Lung (tissue), 12 donors: ENCODE results near the gene AHCYL2. TPM values are rescaled to one million over a fixed set of nuclear protein-coding genes. Genes with fewer than 3 reads are reported as not detected.

Experiments
- ATAC-seq: fragments of 200-7000 bp; cut with Tn5 transposase; one replicate; pipeline ENCODE4 v1.9.1; 2020; ENCODE audit warnings: moderate number of reproducible peaks; ENCODE audit not compliant: insufficient read depth, low FRiP score
- DNase-seq, 3 donors: peaks; one replicate each; pipeline ENCODE4 v3.0.0-alpha.2; 2013 to 2017
- H3K27ac ChIP-seq, 2 donors: one replicate each; pipeline ENCODE4 v1.5.1; 2013; ENCODE audit warnings: mild to moderate bottlenecking in 2 of 2, moderate library complexity in 2 of 2, control low read depth in 1 of 2, inconsistent platforms in 1 of 2, low read depth in 1 of 2, low read length in 1 of 2
- H3K27me3 ChIP-seq, 3 donors: one replicate each; pipeline ENCODE4 v1.5.1; 2013; ENCODE audit warnings: low read length in 2 of 3; ENCODE audit not compliant: control insufficient read depth in 3 of 3, insufficient read depth in 3 of 3
- H3K36me3 ChIP-seq, 4 donors: one replicate each; pipeline ENCODE4 v1.5.1; 2013; ENCODE audit warnings: low read length in 4 of 4, mild to moderate bottlenecking in 1 of 4, moderate library complexity in 1 of 4; ENCODE audit not compliant: control insufficient read depth in 4 of 4, insufficient read depth in 4 of 4
- H3K4me1 ChIP-seq, 5 donors: one replicate each; pipeline ENCODE4 v1.5.1; 2013; ENCODE audit warnings: low read length in 5 of 5, mild to moderate bottlenecking in 2 of 5, moderate library complexity in 1 of 5; ENCODE audit not compliant: control insufficient read depth in 5 of 5, insufficient read depth in 5 of 5
- H3K4me3 ChIP-seq: one replicate; pipeline ENCODE4 v1.5.1; 2013; ENCODE audit warnings: mild to moderate bottlenecking, control low read depth, moderate library complexity
- H3K9ac ChIP-seq, 2 donors: one replicate each; pipeline ENCODE4 v1.5.1; 2013; ENCODE audit warnings: low read length in 2 of 2, control low read depth in 1 of 2; ENCODE audit not compliant: insufficient read depth in 1 of 2
- H3K9me3 ChIP-seq, 4 donors: one replicate each; pipeline ENCODE4 v1.5.1; 2013; ENCODE audit warnings: low read length in 3 of 4, mild to moderate bottlenecking in 1 of 4, moderate library complexity in 1 of 4; ENCODE audit not compliant: control insufficient read depth in 4 of 4, insufficient read depth in 3 of 4
- whole genome bisulfite sequencing, 2 donors: extraction: QIAGEN DNeasy Blood & Tissue Kit; methylation state at CpG; one replicate each; pipeline ENCODE4 v1.1.7; 2013; 5-methylcytosine and 5-hydroxymethylcytosine counted together
- polyA plus RNA-seq, 2 donors: library from polyadenylated mRNA; stranded (reverse); fragments of 200-250 nt; gene quantifications; one replicate each; pipeline ENCODE4 v1.2.1, GENCODE V29; 2013
- total RNA-seq, 2 donors: library from RNA; depleted of rRNA in 1 of 2; stranded (reverse); fragments of >200 nt in 1 of 2; gene quantifications; one replicate each; pipeline ENCODE4 v1.2.1, GENCODE V29; 2014 to 2021
- TF ChIP-seq, protein P1 (sequence below): IDR thresholded peaks from 2 replicates; pipeline ENCODE4 v1.5.1; 2012; ENCODE audit warnings: mild to moderate bottlenecking; ENCODE audit errors: control extremely low read depth, extremely low read depth
- donor health status: control.
- donor health status: control.
- donor health status: Bipolar disorder and iron deficiency.
- donor health status: healthy.
- donor health status: DM: yes; HTN: yes; CAD: no.

AHCYL2 gene
- total and polyA plus RNA-seq, 4 donors, result 16.3 to 172 (median 93.8) TPM

DNA sequence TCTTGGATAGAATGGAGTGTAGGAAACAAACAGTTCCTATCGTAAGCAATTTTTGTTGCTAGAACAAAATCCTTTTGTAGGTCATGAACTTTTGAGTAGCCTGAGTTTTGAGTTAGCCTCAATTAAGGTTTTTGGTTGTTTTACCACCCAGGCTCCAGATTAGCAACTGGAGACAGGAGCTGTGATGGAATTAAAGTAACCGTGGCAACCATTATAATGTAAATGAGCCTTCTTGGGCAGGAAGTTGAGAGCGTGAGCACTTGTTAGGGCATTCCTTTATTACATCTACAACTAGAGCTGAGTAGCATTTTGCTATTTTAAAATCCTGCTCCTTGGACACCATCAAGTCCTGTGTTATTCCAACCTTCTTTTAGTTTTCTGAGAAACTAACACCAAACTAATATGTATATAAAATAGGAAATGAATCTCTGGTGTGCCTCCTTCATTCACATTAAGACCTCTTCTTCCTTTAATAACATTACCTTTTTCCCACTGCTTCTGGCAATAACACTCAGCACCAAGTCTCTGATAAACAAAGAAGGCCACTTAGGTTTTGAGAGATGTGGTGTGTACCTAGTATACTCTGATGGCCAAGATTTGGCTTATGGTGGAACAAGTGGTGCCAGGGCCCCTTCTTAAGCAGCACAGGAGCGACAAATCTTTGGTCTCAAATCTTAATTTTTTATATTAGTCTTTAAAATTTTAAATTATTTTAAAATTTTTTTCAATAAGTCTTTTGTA, 34.0 kb downstream of the AHCYL2 start:
- 77 to 82% methylated on average over 4 of the region's 4 CpGs for WGBS, 2 donors
- Histone ChIP-seq H3K4me1 (peaks cover 0 to 3% (median 0%) of the 10 kb centered on the region in 5 donors), H3K9ac (no peak overlapping the region), H3K4me3 (no peak overlapping the region), H3K27me3 (no peaks in the 10 kb centered on the region), H3K36me3 (no peaks in the 10 kb centered on the region), H3K27ac (no peak overlapping the region), H3K9me3 (no peaks in the 10 kb centered on the region)
- DNase-seq, result no peak
- no peak for ATAC-seq
- TF ChIP-seq, protein P1, sequence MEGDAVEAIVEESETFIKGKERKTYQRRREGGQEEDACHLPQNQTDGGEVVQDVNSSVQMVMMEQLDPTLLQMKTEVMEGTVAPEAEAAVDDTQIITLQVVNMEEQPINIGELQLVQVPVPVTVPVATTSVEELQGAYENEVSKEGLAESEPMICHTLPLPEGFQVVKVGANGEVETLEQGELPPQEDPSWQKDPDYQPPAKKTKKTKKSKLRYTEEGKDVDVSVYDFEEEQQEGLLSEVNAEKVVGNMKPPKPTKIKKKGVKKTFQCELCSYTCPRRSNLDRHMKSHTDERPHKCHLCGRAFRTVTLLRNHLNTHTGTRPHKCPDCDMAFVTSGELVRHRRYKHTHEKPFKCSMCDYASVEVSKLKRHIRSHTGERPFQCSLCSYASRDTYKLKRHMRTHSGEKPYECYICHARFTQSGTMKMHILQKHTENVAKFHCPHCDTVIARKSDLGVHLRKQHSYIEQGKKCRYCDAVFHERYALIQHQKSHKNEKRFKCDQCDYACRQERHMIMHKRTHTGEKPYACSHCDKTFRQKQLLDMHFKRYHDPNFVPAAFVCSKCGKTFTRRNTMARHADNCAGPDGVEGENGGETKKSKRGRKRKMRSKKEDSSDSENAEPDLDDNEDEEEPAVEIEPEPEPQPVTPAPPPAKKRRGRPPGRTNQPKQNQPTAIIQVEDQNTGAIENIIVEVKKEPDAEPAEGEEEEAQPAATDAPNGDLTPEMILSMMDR, result no peak

DNA sequence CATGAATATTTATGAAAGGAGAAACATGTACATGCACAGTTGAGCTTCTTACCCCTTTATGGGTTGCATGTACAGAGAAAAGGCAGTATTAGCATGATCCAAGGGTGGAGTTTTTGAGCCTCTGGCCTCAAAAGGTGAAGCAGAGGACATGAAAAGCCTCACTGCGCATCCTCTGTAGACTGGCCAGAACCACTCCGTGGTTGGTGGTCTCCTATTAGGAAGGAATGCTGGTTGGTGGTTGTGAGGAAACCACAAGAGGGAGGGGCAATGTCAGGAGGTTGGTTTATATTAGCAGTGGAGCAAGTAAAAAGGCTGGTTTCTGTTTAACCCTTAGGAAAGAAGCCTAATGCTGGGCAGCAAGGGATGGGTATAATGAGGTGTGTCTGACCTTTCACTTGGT, 37.5 kb downstream of the AHCYL2 start:
- DNase-seq (no peak), ATAC-seq (no peak)
- no peaks in the 10 kb centered on the region for H3K9me3 ChIP-seq
- no peaks in the 10 kb centered on the region for H3K36me3 ChIP-seq
- no peak overlapping the region for H3K4me3 ChIP-seq
- 63 to 67% methylated on average over 2 of the region's 2 CpGs for WGBS, 2 donors
- H3K9ac ChIP-seq, result no peak overlapping the region
- H3K4me1 ChIP-seq, result peaks cover 0 to 3% (median 0%) of the 10 kb centered on the region in 5 donors
- TF ChIP-seq, protein P1, result no peak
- H3K27ac ChIP-seq, result no peak overlapping the region
- no peaks in the 10 kb centered on the region for H3K27me3 ChIP-seq

DNA sequence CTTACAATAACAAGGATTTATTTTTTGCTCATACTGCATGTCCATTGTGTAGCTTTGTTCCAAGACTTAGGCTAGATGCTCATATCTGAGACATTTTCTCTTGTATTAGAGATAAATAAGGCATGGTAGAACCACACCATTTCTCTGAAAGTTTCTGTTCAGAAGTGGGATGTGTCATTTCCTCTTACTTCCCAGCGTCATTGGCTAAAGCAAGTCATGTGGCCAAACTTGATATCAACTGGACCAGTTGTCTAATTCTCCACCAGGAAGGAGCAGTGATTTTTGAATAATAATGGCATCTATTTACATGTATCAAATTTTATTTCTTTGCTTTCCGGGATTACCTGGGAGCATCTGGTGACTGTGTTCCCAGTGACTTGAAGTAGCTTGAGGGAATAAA, 38.3 kb downstream of the AHCYL2 start:
- H3K27ac ChIP-seq, result no peak overlapping the region
- no peak for ATAC-seq
- H3K4me1 ChIP-seq, result peaks cover 0 to 3% (median 0%) of the 10 kb centered on the region in 5 donors
- H3K36me3 ChIP-seq, result no peaks in the 10 kb centered on the region
- no peaks in the 10 kb centered on the region for H3K9me3 ChIP-seq
- no peak overlapping the region for H3K9ac ChIP-seq
- TF ChIP-seq, protein P1, result no peak
- no peak overlapping the region for H3K4me3 ChIP-seq
- DNase-seq, result no peak
- 89 to 95% methylated on average over 2 of the region's 2 CpGs for WGBS, 2 donors
- no peaks in the 10 kb centered on the region for H3K27me3 ChIP-seq
